ENCODE measurements around the gene GNAT2. TPM values are rescaled to one million over a fixed set of nuclear protein-coding genes. Genes with fewer than 3 reads are reported as not detected.

GNAT2 gene
- total RNA-seq, 1 experiment from 2014 or later, result not detected

DNA sequence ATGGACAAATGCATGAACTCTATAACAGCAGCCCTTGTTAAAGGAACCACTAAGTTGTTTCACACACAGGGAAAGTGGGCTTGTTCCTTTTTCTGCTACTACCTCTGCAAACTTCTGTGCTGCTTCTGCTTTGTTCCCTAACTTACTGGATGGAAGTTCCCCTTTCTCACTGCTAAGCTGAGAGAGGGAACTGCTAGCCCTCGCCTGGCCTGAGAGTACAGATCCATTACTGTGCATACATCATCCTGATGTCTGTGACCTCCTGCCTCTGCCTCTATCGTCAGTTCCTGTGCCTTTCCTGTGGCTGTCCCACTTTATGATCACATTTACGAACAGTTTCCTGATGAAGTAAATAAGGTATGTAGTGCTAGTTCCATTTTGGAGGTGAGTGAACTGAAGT is 3.5 kb downstream of the GNAT2 start:
- no peak overlapping the region for H2AFZ ChIP-seq (ENCODE audit: low read length)

DNA sequence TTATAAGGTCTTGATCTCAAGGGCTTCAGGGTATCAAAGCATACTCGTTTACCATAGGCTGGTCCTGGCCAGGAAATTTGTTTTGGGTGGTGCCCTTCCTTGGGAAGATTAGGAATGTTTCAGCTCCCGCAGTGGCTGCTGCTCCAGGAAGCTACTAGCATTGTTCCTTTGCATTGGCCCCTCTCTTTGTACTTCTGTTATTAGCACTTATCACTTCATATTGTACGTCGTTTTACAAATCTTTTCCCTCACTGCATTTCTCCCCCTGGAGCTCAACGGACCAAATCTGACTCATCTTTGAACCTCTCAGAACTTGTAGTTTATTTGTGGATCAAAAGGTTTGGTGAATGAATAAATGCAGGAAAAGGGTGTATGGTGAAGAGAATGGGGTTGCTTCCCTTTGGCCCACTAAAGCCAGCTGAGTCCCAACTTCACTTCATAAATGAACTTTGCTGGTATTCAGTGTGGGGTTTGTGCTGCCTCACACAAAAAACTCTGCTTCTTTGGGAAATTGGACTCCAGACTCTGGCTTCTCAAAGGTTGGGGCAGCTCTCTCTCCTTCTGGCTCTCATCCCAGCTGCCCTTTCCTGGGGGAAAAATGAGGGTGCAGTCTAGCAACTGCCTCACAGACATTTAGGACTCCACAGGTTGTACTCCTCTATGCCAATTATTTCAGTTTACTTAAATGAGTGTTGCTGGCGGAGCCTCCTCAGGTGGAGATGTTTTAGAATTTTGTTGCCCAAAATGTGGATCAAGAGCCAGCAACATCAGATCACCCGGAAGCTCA is 5.9 kb downstream of the GNAT2 start:
- no peak overlapping the region for H3K4me3 ChIP-seq (ENCODE audit: low read length)
- DNase-seq, result no peak
- H3K27ac ChIP-seq (ENCODE audit: low read length), result no peak overlapping the region
- no peak overlapping the region for H2AFZ ChIP-seq (ENCODE audit: low read length)
- no peaks in the 10 kb centered on the region for H4K20me1 ChIP-seq (ENCODE audit: insufficient read depth, low read depth, low read length)
- no peak overlapping the region for H3K9ac ChIP-seq (ENCODE audit: low read length)
- no peaks in the 10 kb centered on the region for H3K79me2 ChIP-seq (ENCODE audit: low read length)
- no peaks in the 10 kb centered on the region for H3K36me3 ChIP-seq (ENCODE audit: insufficient read depth, low read length)
- H3K4me2 ChIP-seq (ENCODE audit: low read depth, low read length, poor library complexity, severe bottlenecking), result no peak overlapping the region
- H3K4me1 ChIP-seq (ENCODE audit: low read length), result peaks cover 47% of the 10 kb centered on the region
- no peaks in the 10 kb centered on the region for H3K27me3 ChIP-seq (ENCODE audit: low read length)
- H3K9me2 ChIP-seq (replicated peaks; ENCODE audit: insufficient read depth, low read length), result no peaks in the 10 kb centered on the region
- no peaks in the 10 kb centered on the region for H3K9me3 ChIP-seq (ENCODE audit: low read length)

More for the DNA sequence above, 3.5 kb downstream of the GNAT2 start:
- no peaks in the 10 kb centered on the region for H3K36me3 ChIP-seq (ENCODE audit: insufficient read depth, low read length)
- H3K27ac ChIP-seq (ENCODE audit: low read length), result peak overlapping the region; percentile 76
- H4K20me1 ChIP-seq (ENCODE audit: insufficient read depth, low read depth, low read length), result no peaks in the 10 kb centered on the region
- no peak overlapping the region for H3K4me3 ChIP-seq (ENCODE audit: low read length)
- peak overlapping the region; percentile 5; the same call in 1 of the 2 replicates for H3K9ac ChIP-seq (ENCODE audit: low read length)
- H3K9me3 ChIP-seq (ENCODE audit: low read length), result no peaks in the 10 kb centered on the region
- H3K4me1 ChIP-seq (ENCODE audit: low read length), result peaks cover 56% of the 10 kb centered on the region
- peaks cover 13% of the 10 kb centered on the region for H3K79me2 ChIP-seq (ENCODE audit: low read length)
- H3K9me2 ChIP-seq (replicated peaks; ENCODE audit: insufficient read depth, low read length), result no peaks in the 10 kb centered on the region
- peak; percentile 79 for DNase-seq
- H3K27me3 ChIP-seq (ENCODE audit: low read length), result no peaks in the 10 kb centered on the region
- peak overlapping the region; percentile 9 for H3K4me2 ChIP-seq (ENCODE audit: low read depth, low read length, poor library complexity, severe bottlenecking)

DNA sequence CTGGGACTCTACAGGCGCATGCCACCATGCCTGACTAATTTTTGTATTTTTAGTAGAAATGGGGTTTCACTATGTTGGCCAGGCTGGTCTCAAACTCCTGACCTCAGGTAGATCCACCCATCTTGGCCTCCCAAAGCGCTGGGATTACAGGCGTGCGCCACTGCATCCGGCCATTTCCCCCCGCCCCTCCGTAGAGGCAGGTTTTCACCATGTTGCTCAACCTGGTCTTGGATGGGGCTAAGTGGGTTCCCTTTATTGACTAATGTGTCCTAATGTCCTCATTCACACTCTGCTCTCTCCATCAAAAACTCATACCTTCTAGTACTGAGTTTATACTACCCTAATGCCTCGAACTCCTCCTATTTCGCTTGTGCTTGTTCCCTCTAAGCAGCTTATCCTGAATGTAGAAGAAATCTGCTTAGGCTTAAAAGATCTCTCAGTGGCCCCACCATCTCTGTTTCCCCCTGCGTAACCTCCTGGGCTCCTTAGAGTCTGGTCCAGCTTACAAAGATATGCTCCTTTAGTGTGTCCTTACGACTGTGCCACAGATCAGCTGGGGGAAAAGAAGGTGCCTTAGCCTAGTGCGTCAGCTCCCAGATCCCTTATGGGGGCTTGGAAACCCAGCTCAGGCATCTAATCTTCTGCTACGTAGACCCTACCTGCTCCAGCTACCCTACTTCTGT is 8.0 kb downstream of the GNAT2 start:
- Histone ChIP-seq H3K9me3 (ENCODE audit: low read length) (no peaks in the 10 kb centered on the region), H3K9ac (ENCODE audit: low read length) (no peak overlapping the region), H4K20me1 (ENCODE audit: insufficient read depth, low read depth, low read length) (no peaks in the 10 kb centered on the region), H3K36me3 (ENCODE audit: insufficient read depth, low read length) (no peaks in the 10 kb centered on the region), H3K4me2 (ENCODE audit: low read depth, low read length, poor library complexity, severe bottlenecking) (no peak overlapping the region), H3K27me3 (ENCODE audit: low read length) (no peaks in the 10 kb centered on the region), H3K79me2 (ENCODE audit: low read length) (no peaks in the 10 kb centered on the region), H3K4me3 (ENCODE audit: low read length) (no peak overlapping the region), H3K9me2 (replicated peaks; ENCODE audit: insufficient read depth, low read length) (no peaks in the 10 kb centered on the region), H2AFZ (ENCODE audit: low read length) (no peak overlapping the region), H3K27ac (ENCODE audit: low read length) (no peak overlapping the region), H3K4me1 (ENCODE audit: low read length) (peaks cover 25% of the 10 kb centered on the region)
- no peak for DNase-seq

DNA sequence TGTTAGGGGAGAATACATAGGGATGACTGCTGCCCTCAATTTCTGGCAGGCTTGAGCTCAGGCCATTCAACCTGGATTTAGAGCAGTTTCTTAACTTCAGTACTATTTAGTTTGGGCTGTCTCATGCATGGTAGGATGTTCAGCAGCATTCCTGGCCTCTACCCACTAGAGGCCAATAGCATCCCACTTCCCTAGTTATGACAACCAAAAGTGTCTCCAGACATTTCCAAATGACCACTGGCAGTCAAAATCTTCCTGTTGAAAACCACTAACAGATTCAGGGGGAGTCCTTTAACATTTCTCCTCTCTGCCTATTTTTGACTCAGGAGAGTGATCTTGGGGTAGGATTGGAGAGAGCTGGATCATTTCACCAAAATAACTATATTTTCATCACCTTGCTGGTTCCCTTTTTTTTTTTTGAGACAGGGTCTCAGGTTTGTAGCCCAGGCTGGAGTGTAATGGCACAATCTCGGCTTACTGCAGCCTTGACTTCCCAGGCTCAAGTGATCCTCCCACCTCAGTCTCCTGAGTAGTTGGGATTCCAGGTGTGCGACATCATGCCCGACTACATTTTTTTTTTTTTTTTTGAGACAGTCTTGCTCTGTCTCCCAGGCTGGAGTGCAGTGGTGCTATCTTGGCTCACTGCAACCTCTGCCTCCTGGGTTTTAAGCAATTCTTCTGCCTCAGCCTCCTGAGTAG is 8.7 kb downstream of the GNAT2 start:
- H3K9me3 ChIP-seq (ENCODE audit: low read length), result no peaks in the 10 kb centered on the region
- H3K36me3 ChIP-seq (ENCODE audit: insufficient read depth, low read length), result no peaks in the 10 kb centered on the region
- DNase-seq, result no peak
- no peak overlapping the region for H3K4me3 ChIP-seq (ENCODE audit: low read length)
- H3K4me1 ChIP-seq (ENCODE audit: low read length), result peaks cover 19% of the 10 kb centered on the region
- no peak overlapping the region for H3K27ac ChIP-seq (ENCODE audit: low read length)
- no peaks in the 10 kb centered on the region for H3K9me2 ChIP-seq (replicated peaks; ENCODE audit: insufficient read depth, low read length)
- H3K79me2 ChIP-seq (ENCODE audit: low read length), result no peaks in the 10 kb centered on the region
- no peaks in the 10 kb centered on the region for H3K27me3 ChIP-seq (ENCODE audit: low read length)
- no peak overlapping the region for H3K4me2 ChIP-seq (ENCODE audit: low read depth, low read length, poor library complexity, severe bottlenecking)
- H3K9ac ChIP-seq (ENCODE audit: low read length), result no peak overlapping the region
- no peaks in the 10 kb centered on the region for H4K20me1 ChIP-seq (ENCODE audit: insufficient read depth, low read depth, low read length)
- no peak overlapping the region for H2AFZ ChIP-seq (ENCODE audit: low read length)

DNA sequence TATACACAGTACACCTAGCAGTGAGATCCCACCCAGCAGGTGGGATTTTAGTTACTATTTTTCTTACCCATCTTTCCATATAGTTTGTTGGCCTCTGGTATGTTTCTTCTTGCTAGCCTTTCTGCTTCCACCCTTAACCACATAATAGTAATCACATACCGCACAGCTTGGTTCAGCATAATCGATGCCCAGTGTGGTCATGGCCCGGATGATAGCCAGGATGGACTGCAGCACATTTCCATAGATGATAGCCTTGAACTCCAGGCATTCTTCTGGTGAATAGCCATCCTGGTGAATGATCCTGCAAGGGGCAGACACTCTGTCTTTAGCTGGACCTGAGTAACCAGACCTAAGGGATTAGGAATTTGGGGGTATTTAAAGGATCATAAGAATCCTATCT is 9.5 kb downstream of the GNAT2 start:
- Histone ChIP-seq H3K27ac (ENCODE audit: low read length) (no peak overlapping the region), H3K9ac (ENCODE audit: low read length) (no peak overlapping the region), H3K4me3 (ENCODE audit: low read length) (no peak overlapping the region), H3K4me2 (ENCODE audit: low read depth, low read length, poor library complexity, severe bottlenecking) (no peak overlapping the region), H2AFZ (ENCODE audit: low read length) (no peak overlapping the region), H3K9me3 (ENCODE audit: low read length) (no peaks in the 10 kb centered on the region), H3K4me1 (ENCODE audit: low read length) (peaks cover 17% of the 10 kb centered on the region), H3K79me2 (ENCODE audit: low read length) (no peaks in the 10 kb centered on the region), H3K9me2 (replicated peaks; ENCODE audit: insufficient read depth, low read length) (no peaks in the 10 kb centered on the region), H4K20me1 (ENCODE audit: insufficient read depth, low read depth, low read length) (no peaks in the 10 kb centered on the region), H3K36me3 (ENCODE audit: insufficient read depth, low read length) (no peaks in the 10 kb centered on the region), H3K27me3 (ENCODE audit: low read length) (no peaks in the 10 kb centered on the region)
- no peak for DNase-seq

DNA sequence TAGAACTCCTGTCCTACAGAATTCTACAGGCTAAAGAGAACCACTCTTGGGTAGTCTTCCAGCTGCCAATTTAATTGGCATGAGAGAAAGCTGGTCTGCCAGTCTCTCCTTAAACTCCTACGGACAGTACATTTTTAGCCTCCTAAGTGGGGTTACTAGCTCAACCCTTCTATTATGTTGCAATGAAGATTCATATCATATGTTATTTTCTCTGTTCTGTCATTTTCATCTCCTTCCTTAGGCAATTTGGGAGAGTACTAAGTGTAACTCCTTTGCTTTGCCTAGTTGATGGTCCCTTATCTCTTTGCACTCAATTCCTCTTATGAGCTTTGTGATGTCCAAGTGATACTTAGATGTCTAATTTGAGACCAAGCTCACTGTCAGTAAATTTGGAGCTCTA is 14.0 kb downstream of the GNAT2 start:
- no peak overlapping the region for H3K4me3 ChIP-seq (ENCODE audit: low read length)
- DNase-seq, result no peak

DNA sequence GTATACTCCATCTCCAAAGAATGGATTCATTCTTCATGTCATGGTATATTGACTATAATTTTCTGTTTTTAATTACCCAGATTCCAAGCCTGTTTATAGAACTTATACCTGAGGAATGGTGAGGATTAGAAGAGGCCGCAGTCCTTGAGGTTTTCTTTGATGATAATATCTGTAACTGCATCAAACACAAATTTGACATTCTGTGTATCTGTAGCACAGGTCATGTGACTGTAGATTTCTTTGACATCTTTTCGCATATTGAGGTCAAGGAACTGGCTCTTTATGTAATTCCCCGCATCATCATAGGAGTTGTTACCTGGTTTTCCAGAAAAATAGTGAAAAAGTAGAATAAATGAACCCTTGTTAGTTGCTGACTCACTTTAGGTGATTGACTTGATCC is 16.2 kb downstream of the GNAT2 start:
- H3K27ac ChIP-seq (ENCODE audit: low read length), result no peak overlapping the region
- no peaks in the 10 kb centered on the region for H3K9me2 ChIP-seq (replicated peaks; ENCODE audit: insufficient read depth, low read length)
- H2AFZ ChIP-seq (ENCODE audit: low read length), result no peak overlapping the region
- no peaks in the 10 kb centered on the region for H4K20me1 ChIP-seq (ENCODE audit: insufficient read depth, low read depth, low read length)
- H3K79me2 ChIP-seq (ENCODE audit: low read length), result no peaks in the 10 kb centered on the region
- H3K9ac ChIP-seq (ENCODE audit: low read length), result no peak overlapping the region
- H3K9me3 ChIP-seq (ENCODE audit: low read length), result no peaks in the 10 kb centered on the region
- no peak overlapping the region for H3K4me2 ChIP-seq (ENCODE audit: low read depth, low read length, poor library complexity, severe bottlenecking)
- H3K4me3 ChIP-seq (ENCODE audit: low read length), result no peak overlapping the region
- 0 out of 2 replicates have a peak, but pooled peaks cover 6% of the 10 kb centered on the region for H3K4me1 ChIP-seq (ENCODE audit: low read length)
- peaks cover 5% of the 10 kb centered on the region; the same call in 1 of the 2 replicates for H3K36me3 ChIP-seq (ENCODE audit: insufficient read depth, low read length)
- no peak for DNase-seq
- H3K27me3 ChIP-seq (ENCODE audit: low read length), result no peaks in the 10 kb centered on the region

More for the DNA sequence above, 14.0 kb downstream of the GNAT2 start:
- Histone ChIP-seq H3K4me1 (ENCODE audit: low read length) (0 out of 2 replicates have a peak, but pooled peaks cover 6% of the 10 kb centered on the region), H3K27me3 (ENCODE audit: low read length) (no peaks in the 10 kb centered on the region), H3K4me2 (ENCODE audit: low read depth, low read length, poor library complexity, severe bottlenecking) (no peak overlapping the region), H2AFZ (ENCODE audit: low read length) (no peak overlapping the region), H3K9me3 (ENCODE audit: low read length) (no peaks in the 10 kb centered on the region), H3K27ac (ENCODE audit: low read length) (no peak overlapping the region), H3K9me2 (replicated peaks; ENCODE audit: insufficient read depth, low read length) (no peaks in the 10 kb centered on the region), H3K9ac (ENCODE audit: low read length) (no peak overlapping the region), H3K79me2 (ENCODE audit: low read length) (no peaks in the 10 kb centered on the region), H4K20me1 (ENCODE audit: insufficient read depth, low read depth, low read length) (no peaks in the 10 kb centered on the region), H3K36me3 (ENCODE audit: insufficient read depth, low read length) (no peaks in the 10 kb centered on the region)

DNA sequence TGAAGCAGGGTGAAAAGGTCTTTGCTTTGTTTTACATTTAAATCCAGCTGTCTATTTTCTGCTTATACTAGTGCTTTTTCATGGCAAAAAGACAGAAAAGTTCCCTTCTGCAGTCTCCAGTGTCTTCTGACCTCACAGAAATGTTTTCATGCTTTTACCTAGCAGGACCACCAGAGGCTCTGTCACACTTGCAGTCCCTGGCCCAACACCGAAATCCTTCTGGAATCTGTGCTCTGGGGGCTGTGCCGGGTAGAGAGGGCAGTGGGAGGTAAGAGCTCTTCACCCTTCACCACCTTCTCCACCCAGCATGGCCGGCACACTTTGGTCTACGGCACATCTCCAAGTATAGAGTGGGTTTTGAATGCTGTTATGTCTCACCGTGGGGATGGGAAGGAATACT is 20.8 kb downstream of the GNAT2 start:
- Histone ChIP-seq H3K9ac (ENCODE audit: low read length) (no peak overlapping the region), H2AFZ (ENCODE audit: low read length) (no peak overlapping the region), H3K36me3 (ENCODE audit: insufficient read depth, low read length) (peaks cover 27% of the 10 kb centered on the region; the same call in 1 of the 2 replicates), H3K79me2 (ENCODE audit: low read length) (no peaks in the 10 kb centered on the region), H3K4me3 (ENCODE audit: low read length) (no peak overlapping the region), H3K9me3 (ENCODE audit: low read length) (no peaks in the 10 kb centered on the region), H3K4me2 (ENCODE audit: low read depth, low read length, poor library complexity, severe bottlenecking) (no peak overlapping the region), H3K4me1 (ENCODE audit: low read length) (no peaks in the 10 kb centered on the region), H3K27me3 (ENCODE audit: low read length) (no peaks in the 10 kb centered on the region), H3K9me2 (replicated peaks; ENCODE audit: insufficient read depth, low read length) (no peaks in the 10 kb centered on the region), H3K27ac (ENCODE audit: low read length) (no peak overlapping the region), H4K20me1 (ENCODE audit: insufficient read depth, low read depth, low read length) (no peaks in the 10 kb centered on the region)
- no peak for DNase-seq

All from Karpas-422 (cell line).